Activated T-cell treated with anti-CD3 and anti-CD28 coated beads for 1 hour (primary cell): Measurements from ENCODE around the gene DCP2.
"Not testable (repeated sequence)": the region's sequence is repeated elsewhere in the genome, so short reads cannot be mapped to it uniquely, and the experiment has no call there.

Source experiments
- DNase-seq: peaks from one replicate; pipeline ENCODE4 v3.0.0-alpha.2; 2020; ENCODE audit warnings: low read depth

The DCP2 gene

GRCh38 chr5:112976432-112977309, at the start of gene DCP2:
Gene DCP2 (plus strand): TSS chr5:112976798. CDS start chr5:112976934, 136 bp downstream.
- DNase-seq = peak; percentile 89

GRCh38 chr5:112929336-112930081, 47.1 kb upstream of the DCP2 start:
- DNase-seq = no peak

GRCh38 chr5:112930082-112930344, 46.6 kb upstream of the DCP2 start:
- no peak for DNase-seq

GRCh38 chr5:112931473-112931872, 45.1 kb upstream of the DCP2 start:
- DNase-seq = no peak

- DNase-seq = no peak
These were observed 43.5 kb upstream of the DCP2 start for GRCh38 chr5:112933105-112933504.

GRCh38 chr5:112933651-112934365, 42.8 kb upstream of the DCP2 start:
- no peak for DNase-seq

- no peak for DNase-seq
These were observed 42.3 kb upstream of the DCP2 start for GRCh38 chr5:112934366-112934663.

- DNase-seq = no peak
These were observed 40.9 kb upstream of the DCP2 start for GRCh38 chr5:112935675-112936074.

GRCh38 chr5:112938286-112938685, 38.3 kb upstream of the DCP2 start:
- no peak for DNase-seq

- no peak for DNase-seq
These were observed 35.9 kb upstream of the DCP2 start for GRCh38 chr5:112940670-112941069.

- no peak for DNase-seq
These were observed 28.1 kb upstream of the DCP2 start for GRCh38 chr5:112948458-112948857.

GRCh38 chr5:112951124-112951702, 25.4 kb upstream of the DCP2 start:
- DNase-seq = no peak

GRCh38 chr5:112956606-112957005, 20.0 kb upstream of the DCP2 start:
- DNase-seq = no peak

GRCh38 chr5:112957036-112957808, 19.4 kb upstream of the DCP2 start:
- DNase-seq = no peak

- no peak for DNase-seq
These were observed 18.2 kb upstream of the DCP2 start for GRCh38 chr5:112958093-112959088.

- DNase-seq = not testable (repeated sequence)
These were observed 16.7 kb upstream of the DCP2 start for GRCh38 chr5:112959872-112960271.

GRCh38 chr5:112960315-112960714, 16.3 kb upstream of the DCP2 start:
- DNase-seq = no peak

GRCh38 chr5:112960863-112961504, 15.6 kb upstream of the DCP2 start:
- no peak for DNase-seq

GRCh38 chr5:112963374-112963733, 13.2 kb upstream of the DCP2 start:
- DNase-seq = not testable (repeated sequence)

- DNase-seq = no peak
These were observed 10.8 kb upstream of the DCP2 start for GRCh38 chr5:112965733-112966306.
